Fibroblast of the aortic adventitia (primary cell): ENCODE results near the gene THNSL1. TPM values are rescaled to one million over a fixed set of nuclear protein-coding genes. Genes with fewer than 3 reads are reported as not detected.
"Not testable (repeated sequence)": the region's sequence is repeated elsewhere in the genome, so short reads cannot be mapped to it uniquely, and the experiment has no call there.

Source experiments
- DNase-seq: peaks from one replicate; pipeline ENCODE4 v3.0.0-alpha.2; 2010; ENCODE audit warnings: low read depth
- H3K4me3 ChIP-seq: 2 replicates; pipeline ENCODE4 v1.5.1; 2011; ENCODE audit warnings: low read depth, mild to moderate bottlenecking, control low read depth, low read length, moderate library complexity
- total RNA-seq: library from RNA; depleted of rRNA; stranded (reverse); fragments of >200 nt; gene quantifications from 2 replicates; pipeline ENCODE4 v1.2.3, GENCODE V29; 2012; ENCODE audit warnings: low replicate concordance
- TF ChIP-seq, protein P1 (sequence below): IDR thresholded peaks from 2 replicates; pipeline ENCODE4 v1.5.1; 2011; ENCODE audit warnings: mild to moderate bottlenecking, low read length, control low read depth, inconsistent platforms; ENCODE audit not compliant: insufficient read depth

The THNSL1 gene
- total RNA-seq, 1 donor: 6.0 TPM

DNA sequence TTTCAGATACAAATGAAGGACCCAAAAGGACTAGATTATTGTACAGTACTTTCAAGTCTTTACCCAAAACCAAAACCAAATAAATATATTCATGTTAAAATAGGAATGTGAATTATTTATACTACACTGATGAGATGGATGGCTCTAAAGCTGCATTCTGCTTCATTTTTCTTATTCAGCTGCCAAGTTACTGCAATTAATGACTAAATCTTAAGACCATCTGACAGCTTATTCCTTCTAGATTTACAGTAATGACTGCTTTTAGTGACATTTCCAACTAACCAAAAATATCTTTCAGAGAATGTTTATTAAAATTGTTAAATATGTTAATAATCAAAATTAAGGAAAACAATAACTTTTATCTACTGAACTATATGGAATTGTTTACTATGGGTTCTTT is 21.3 kb upstream of the THNSL1 start:
- no peak overlapping the region for H3K4me3 ChIP-seq
- TF ChIP-seq, protein P1, sequence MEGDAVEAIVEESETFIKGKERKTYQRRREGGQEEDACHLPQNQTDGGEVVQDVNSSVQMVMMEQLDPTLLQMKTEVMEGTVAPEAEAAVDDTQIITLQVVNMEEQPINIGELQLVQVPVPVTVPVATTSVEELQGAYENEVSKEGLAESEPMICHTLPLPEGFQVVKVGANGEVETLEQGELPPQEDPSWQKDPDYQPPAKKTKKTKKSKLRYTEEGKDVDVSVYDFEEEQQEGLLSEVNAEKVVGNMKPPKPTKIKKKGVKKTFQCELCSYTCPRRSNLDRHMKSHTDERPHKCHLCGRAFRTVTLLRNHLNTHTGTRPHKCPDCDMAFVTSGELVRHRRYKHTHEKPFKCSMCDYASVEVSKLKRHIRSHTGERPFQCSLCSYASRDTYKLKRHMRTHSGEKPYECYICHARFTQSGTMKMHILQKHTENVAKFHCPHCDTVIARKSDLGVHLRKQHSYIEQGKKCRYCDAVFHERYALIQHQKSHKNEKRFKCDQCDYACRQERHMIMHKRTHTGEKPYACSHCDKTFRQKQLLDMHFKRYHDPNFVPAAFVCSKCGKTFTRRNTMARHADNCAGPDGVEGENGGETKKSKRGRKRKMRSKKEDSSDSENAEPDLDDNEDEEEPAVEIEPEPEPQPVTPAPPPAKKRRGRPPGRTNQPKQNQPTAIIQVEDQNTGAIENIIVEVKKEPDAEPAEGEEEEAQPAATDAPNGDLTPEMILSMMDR: no peak

DNA sequence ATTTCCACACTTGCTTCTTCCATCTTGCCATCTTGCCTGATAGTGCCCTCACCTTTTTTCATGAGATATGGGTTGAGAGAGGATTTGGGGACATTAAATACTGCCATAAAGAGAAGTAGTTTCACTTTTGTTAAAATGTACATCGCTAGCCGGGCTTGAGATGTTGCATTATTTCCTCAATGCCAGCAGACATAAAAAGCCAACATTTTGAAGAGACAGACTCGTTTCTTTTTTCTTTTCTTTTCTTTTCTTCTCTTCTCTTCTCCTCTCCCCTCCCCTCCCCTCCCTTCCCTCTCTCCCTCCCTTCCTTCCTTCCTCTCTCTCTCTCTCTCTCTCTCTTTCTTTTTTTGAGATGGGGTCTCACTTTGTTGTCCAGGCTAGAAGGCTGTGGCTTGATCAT is 18.4 kb upstream of the THNSL1 start:
- H3K4me3 ChIP-seq: no peak overlapping the region
- TF ChIP-seq, protein P1: no peak
- no peak for DNase-seq

More for the DNA sequence above, 21.3 kb upstream of the THNSL1 start:
- no peak for DNase-seq

DNA sequence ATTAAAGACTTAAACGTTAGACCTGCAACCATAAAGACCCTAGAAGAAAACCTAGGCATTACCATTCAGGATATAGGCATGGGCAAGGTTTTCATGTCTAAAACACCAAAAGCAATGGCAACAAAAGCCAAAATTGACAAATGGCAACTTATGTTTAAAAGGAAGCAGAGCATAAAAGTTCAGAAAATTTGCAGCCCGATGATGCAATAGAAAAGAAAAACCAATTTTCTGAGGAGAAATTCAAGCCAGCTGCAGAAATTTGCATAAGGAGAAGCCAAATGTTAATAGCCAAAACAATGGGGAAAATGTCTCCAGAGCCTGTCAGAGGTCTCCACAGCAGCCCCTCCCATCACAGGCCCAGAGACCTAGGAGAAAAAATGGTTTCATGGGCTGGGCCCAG is 4.8 kb upstream of the THNSL1 start:
- DNase-seq: not testable (repeated sequence)

DNA sequence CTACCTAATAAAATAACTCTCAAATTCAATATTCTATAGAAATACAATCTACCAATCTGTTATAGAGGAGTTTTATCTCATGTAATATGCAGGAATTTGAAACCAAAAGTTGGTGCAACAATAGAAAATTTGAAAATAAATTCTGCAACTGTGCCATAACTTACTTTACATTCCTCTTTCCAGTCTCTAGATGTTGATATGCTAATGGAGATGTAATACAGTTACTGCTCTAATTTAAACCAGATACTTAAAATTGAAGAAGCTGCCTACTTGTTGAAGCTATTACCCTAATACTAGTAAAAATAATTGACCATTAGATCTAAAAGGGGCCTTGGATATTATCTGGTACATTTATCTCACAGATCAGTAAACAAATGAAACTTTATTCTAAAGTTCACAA is 1.8 kb upstream of the THNSL1 start:
- no peak overlapping the region for H3K4me3 ChIP-seq
- TF ChIP-seq, protein P1: no peak
- no peak for DNase-seq

More for the DNA sequence above, 4.8 kb upstream of the THNSL1 start:
- H3K4me3 ChIP-seq: not testable (repeated sequence)

DNA sequence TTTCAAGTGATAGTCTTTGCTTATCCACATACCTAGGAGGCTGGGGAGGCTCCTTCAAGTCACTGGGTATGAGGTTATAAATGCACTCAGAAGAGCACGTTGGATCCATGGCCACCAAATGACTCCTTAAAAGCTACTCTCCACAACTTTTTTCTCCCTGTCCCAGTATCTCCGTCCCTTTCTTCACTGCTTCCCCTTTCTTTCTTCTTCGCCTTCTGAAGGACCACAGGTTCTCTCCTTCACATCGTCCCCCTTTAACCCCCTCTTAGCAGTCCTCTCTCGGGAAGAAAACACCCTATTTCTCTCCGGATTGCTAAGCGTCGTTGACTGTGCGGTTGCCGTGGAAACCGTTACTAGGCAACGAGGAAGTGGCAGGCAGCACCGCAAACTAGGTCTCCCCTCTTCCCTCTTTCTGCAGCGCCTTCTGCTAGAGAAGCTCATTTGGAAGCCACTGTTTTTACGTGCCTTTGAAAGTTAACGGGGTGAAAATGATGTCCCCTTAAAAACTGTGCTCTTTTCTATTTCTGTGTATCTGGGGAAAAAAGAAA is 510 bp upstream of the THNSL1 start, which contains the start of gene ENKUR:
Gene ENKUR (minus strand): TSS at position 331 of the 548 bp plus-strand sequence. CDS start 222 bp downstream, at position 109.
- TF ChIP-seq, protein P1: no peak
- H3K4me3 ChIP-seq: peak within 1 kb of the TSS; percentile 84
- peak; percentile 92 for DNase-seq

DNA sequence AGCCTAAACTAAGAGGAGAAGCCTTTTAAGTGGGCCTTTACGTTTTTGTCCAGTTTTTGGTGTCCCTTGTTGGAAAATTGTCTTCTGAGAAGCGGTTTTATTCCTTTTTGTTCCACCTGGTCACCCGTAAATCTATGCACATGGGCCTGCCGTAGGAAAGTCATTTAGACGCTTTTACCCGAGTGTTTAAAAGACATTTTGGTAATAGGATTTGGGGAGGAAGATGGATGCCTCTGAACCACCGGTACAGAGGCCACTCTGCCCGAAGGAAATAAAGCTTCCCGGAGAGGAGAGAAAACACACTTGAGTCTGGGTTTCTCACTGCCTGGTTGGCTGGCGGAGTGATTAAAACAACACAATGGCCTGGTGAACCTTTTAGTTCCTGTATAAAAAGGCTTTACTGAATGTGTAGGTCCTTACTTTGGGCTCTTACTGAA is 760 bp downstream of the THNSL1 start:
- H3K4me3 ChIP-seq: peak overlapping the region; percentile 78
- TF ChIP-seq, protein P1: no peak
- DNase-seq: no peak

DNA sequence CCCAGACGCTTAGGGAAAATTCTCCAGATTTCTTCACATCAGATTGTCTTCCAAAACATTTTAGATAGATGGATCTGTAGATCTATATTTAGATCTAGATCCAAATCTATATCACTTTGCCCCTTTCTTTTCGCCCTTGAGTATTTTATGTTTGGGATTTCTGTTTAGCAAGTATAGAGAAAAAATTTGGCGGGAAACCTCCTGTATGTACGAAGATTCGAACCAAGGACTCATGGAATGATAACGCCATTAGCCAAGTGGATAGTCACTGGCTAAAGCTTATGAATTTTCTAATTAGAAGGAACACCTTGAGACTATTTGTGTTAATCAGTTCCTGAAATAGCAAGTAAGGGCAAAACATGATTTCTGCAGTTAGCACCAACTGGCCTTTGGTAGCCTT is 1.2 kb downstream of the THNSL1 start:
- H3K4me3 ChIP-seq: no peak overlapping the region
- TF ChIP-seq, protein P1: no peak
- DNase-seq: no peak
